ENCODE measurements around the gene PROZ.

PROZ gene

DNA sequence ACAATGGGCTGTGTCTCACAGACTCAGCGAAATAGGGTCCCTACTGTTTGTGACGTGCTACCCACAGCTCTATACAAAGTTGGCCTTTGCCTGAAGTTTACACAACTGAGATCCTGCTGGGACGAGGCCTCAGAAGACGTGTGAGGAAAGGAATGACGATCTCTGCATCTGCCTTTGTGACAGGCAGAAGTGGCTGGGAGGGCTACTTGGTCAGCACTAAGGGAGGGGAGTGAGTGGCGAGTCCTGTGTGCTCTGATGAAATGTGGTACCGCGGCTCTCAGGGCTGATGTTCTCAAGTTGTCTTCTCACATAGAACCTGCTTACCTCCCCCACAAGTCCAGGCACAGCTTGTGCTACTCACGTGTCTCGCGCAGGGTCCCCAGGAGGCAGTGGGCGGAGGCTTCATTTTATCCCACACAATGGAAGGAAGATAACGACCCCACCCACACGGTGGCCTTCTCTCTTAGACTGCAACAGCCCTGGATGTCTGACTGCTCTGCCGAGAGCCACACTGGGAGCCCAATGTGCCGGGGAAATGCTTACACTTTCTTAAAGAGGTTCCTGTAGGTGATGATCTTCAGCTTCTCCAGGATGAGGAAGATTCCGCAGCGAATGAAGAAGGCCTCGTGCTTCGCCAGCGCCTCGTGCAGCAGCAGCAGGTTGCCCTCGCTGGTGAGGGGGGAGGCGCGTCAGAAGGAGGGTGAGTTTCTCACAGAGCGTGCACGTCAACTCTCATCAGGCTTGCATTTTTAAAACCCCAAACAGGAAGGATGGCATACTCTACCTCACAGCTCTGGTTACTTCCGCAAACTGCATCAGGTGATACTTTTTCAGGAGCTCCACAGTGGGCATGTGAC is 21.2 kb downstream of the PROZ start:
- Histone ChIP-seq H3K4me3 (ENCODE audit: low read depth, low read length) (no peak overlapping the region), H3K9me3 (ENCODE audit: control insufficient read depth, insufficient read depth, low read depth, low read length) (no peaks in the 10 kb centered on the region), H3K36me3 (ENCODE audit: control insufficient read depth in 2 of 2, insufficient read depth in 1 of 2, low read length in 2 of 2) (peaks cover 4 to 82% of the 10 kb centered on the region in 2 experiments; a peak in 2 of 3 replicates), H3K4me1 (ENCODE audit: control insufficient read depth, insufficient read depth, low read length) (no peaks in the 10 kb centered on the region), H3K27ac (ENCODE audit: extremely low read depth, low read depth, low read length) (no peak overlapping the region)
- ChIA-PET CTCF (interaction anchor here (0.6 to 0.9 kb wide), 3 partner anchors 14 to 41 kb away, joined by 3 to 5 read pairs (median 4); no protein-coding TSS in a partner anchor), POLR2A (no interaction called here)
- TF ChIP-seq ZFHX2 (tag by site-specific recombination; conservative IDR thresholded peaks at IDR 0.05), result peak; percentile 92
- TF ChIP-seq ZIC2 (tag by site-specific recombination; IDR thresholded peaks at IDR 0.05), result peak; percentile 64
- TF ChIP-seq, protein P1, sequence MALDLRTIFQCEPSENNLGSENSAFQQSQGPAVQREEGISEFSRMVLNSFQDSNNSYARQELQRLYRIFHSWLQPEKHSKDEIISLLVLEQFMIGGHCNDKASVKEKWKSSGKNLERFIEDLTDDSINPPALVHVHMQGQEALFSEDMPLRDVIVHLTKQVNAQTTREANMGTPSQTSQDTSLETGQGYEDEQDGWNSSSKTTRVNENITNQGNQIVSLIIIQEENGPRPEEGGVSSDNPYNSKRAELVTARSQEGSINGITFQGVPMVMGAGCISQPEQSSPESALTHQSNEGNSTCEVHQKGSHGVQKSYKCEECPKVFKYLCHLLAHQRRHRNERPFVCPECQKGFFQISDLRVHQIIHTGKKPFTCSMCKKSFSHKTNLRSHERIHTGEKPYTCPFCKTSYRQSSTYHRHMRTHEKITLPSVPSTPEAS (tag by site-specific recombination; IDR thresholded peaks at IDR 0.05), result no peak
- peak; percentile 92 for TF ChIP-seq EGR2 (tag by site-specific recombination; IDR thresholded peaks at IDR 0.05; ENCODE audit: low read depth)
- no peak for TF ChIP-seq ZBTB49 (tag by site-specific recombination; IDR thresholded peaks at IDR 0.05; ENCODE audit: low read depth)
- no peak for TF ChIP-seq ZNF24 (tag by site-specific recombination; IDR thresholded peaks at IDR 0.05)

- ChIA-PET CTCF (interaction anchor here (0.5 kb wide), 1 partner anchor 147 kb away, joined by 3 read pairs; no protein-coding TSS in a partner anchor), POLR2A (no interaction called here)
- Histone ChIP-seq H3K27ac (ENCODE audit: extremely low read depth, low read depth, low read length) (no peak overlapping the region), H3K36me3 (ENCODE audit: control insufficient read depth in 2 of 2, insufficient read depth in 1 of 2, low read length in 2 of 2) (peaks cover 4 to 79% of the 10 kb centered on the region in 2 experiments), H3K4me3 (ENCODE audit: low read depth, low read length) (no peak overlapping the region), H3K4me1 (ENCODE audit: control insufficient read depth, insufficient read depth, low read length) (no peaks in the 10 kb centered on the region), H3K9me3 (ENCODE audit: control insufficient read depth, insufficient read depth, low read depth, low read length) (no peaks in the 10 kb centered on the region)
- TF ChIP-seq ZNF626 (tag by site-specific recombination; IDR thresholded peaks at IDR 0.05) (no peak), ZBTB17 (tag by site-specific recombination; IDR thresholded peaks at IDR 0.05) (no peak), ZNF2 (tag by site-specific recombination; IDR thresholded peaks at IDR 0.05) (no peak), ZNF398 (tag by site-specific recombination; IDR thresholded peaks at IDR 0.05) (no peak), ZNF341 (tag by site-specific recombination; IDR thresholded peaks at IDR 0.05; ENCODE audit: low read depth) (no peak)
Observed at GRCh38 chr13:113182046-113182445, 23.6 kb downstream of the PROZ start.

DNA sequence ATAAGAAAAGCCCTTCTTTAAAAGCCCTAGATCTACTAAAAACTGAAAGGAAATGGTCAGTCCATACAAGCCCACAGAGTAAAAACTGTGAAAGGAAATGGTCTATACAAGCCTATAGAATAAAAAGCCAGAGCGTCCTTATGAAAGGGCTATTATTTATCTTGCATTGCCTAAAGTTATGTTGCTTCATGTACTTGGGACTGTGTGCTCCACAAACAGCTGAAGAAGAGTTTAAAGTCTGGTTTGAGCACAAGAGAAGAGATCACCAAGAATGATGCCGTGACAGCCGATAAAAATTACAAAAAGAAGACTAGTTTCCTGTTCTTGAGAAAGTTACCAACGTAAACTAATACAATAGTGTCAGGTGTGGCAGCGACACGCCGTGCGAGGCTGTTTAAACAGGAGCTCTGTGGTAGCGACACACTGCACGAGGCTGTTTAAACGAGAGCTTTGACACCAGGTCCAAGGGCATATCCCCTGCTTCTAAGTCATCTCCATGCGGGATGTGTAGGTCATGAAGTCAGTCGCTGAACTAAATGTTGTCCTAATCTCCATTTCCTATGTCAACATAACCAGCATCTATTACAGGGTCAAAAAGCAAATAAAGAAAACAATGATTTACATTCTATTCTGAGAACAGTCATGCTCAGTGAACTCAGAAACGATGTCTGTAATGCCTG is 25.1 kb downstream of the PROZ start:
- CTCF ChIA-PET, result interaction anchor here (1.0 kb wide), 2 partner anchors 20 to 148 kb away, joined by 3 read pairs; no protein-coding TSS in a partner anchor
- Histone ChIP-seq H3K27ac (ENCODE audit: extremely low read depth, low read depth, low read length) (no peak overlapping the region), H3K4me1 (ENCODE audit: control insufficient read depth, insufficient read depth, low read length) (no peaks in the 10 kb centered on the region), H3K36me3 (ENCODE audit: control insufficient read depth in 2 of 2, insufficient read depth in 1 of 2, low read length in 2 of 2) (peaks cover 4 to 75% of the 10 kb centered on the region in 2 experiments), H3K4me3 (ENCODE audit: low read depth, low read length) (no peak overlapping the region), H3K9me3 (ENCODE audit: control insufficient read depth, insufficient read depth, low read depth, low read length) (no peaks in the 10 kb centered on the region)
- POLR2A ChIA-PET, result no interaction called here
- TF ChIP-seq ZNF202 (tag by site-specific recombination; IDR thresholded peaks at IDR 0.05; ENCODE audit: borderline replicate concordance) (no peak), MYNN (tag by site-specific recombination; IDR thresholded peaks at IDR 0.05; ENCODE audit: borderline replicate concordance) (no peak), KLF16 (tag by site-specific recombination; IDR thresholded peaks at IDR 0.05) (no peak), ZNF629 (tag by site-specific recombination; IDR thresholded peaks at IDR 0.05) (no peak), ZSCAN5A (tag by site-specific recombination; IDR thresholded peaks at IDR 0.05) (no peak), ZNF146 (tag by site-specific recombination; IDR thresholded peaks at IDR 0.05) (no peak), ATF2 (tag by site-specific recombination; IDR thresholded peaks at IDR 0.05; ENCODE audit: low read depth) (no peak)
- TF ChIP-seq, protein P2, sequence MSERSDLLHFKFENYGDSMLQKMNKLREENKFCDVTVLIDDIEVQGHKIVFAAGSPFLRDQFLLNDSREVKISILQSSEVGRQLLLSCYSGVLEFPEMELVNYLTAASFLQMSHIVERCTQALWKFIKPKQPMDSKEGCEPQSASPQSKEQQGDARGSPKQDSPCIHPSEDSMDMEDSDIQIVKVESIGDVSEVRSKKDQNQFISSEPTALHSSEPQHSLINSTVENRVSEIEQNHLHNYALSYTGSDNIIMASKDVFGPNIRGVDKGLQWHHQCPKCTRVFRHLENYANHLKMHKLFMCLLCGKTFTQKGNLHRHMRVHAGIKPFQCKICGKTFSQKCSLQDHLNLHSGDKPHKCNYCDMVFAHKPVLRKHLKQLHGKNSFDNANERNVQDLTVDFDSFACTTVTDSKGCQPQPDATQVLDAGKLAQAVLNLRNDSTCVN (tag by site-specific recombination; optimal IDR thresholded peaks at IDR 0.05), result no peak
